GM21381 (cell line): ENCODE results near the gene FYN.
"Not testable (repeated sequence)": the region's sequence is repeated elsewhere in the genome, so short reads cannot be mapped to it uniquely, and the experiment has no call there.

ENCODE experiments used
- ATAC-seq: cut with Tn5 transposase; IDR thresholded peaks from one replicate; pipeline ENCODE4 v1.9.1; 2021; ENCODE audit warnings: mild to moderate bottlenecking, moderate library complexity; ENCODE audit not compliant: unreplicated experiment

FYN gene

GRCh38 chr6:111793711-111794111 lies 79.5 kb downstream of the FYN start:
- ATAC-seq = no peak

GRCh38 chr6:111792914-111793700 lies 80.1 kb downstream of the FYN start:
- no peak for ATAC-seq

GRCh38 chr6:111792241-111792640 lies 81.0 kb downstream of the FYN start:
- no peak for ATAC-seq

- ATAC-seq = no peak
Measured at GRCh38 chr6:111791415-111791814, 81.8 kb downstream of the FYN start.

DNA sequence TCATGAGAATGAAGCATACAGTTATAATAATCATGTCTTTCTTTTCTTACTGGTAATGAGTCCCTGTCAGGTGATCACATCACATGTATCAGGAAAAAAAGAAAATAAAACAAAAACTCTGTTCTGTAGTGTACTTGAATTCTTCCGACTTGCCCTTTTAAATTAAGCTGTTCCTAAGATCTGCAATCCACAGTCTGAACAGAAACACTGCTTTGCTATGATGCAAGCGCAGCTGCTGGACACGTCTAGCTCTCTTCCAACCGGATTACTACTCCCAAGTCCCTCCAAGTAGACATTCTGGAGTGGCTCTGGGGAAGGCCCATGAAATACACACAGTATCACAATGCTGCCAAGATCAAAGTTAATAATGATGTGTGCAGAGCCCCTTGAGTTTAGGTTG lies 83.7 kb downstream of the FYN start:
- no peak for ATAC-seq

DNA sequence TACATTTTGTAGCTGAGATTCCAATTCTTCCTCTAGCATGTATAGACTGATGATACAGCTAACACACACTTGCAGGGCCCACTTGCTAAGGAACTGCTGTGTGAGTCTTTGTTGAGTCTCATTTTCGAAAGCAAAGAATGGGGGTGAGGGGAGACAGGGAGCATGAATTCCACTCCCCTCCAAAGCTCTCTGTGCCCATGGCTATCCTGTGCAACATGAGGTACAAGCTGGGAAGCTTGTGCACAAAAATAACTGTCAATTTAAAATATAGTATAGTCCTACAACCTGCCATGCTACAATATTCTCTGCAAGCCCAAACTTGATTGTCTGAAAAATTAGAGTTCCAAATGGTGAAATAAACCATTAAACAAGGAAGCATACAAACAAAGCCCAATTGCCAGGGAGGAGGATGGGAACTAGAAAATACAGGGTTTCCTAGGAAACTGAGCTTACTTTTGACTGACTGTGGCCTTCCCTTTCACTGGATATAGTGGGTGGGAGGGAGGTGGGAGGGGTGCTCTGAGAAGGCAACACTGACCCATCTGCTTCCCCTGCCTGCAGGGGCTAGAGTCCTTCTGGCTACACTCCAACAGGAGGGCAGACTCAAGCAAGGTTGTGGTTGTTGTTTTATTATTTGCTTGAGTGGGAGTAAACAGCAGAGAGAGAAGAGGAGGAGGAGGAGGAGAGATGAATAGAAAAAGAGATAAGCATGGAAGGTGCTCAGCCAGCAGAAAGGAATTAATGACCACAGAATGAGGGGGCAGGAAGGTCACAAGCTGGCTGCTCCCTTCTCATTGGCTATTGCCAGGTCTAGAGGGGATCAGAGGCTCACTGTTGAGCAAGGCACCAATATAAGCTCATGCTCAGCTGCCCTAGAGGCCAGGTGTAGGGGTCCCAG lies 84.6 kb downstream of the FYN start:
- ATAC-seq = no peak

GRCh38 chr6:111786151-111786550 lies 87.1 kb downstream of the FYN start:
- not testable (repeated sequence) for ATAC-seq

GRCh38 chr6:111784433-111784832 lies 88.8 kb downstream of the FYN start:
- no peak for ATAC-seq

- ATAC-seq = no peak
Measured at GRCh38 chr6:111782887-111783466, 90.3 kb downstream of the FYN start.

GRCh38 chr6:111782192-111782809 lies 91.0 kb downstream of the FYN start:
- no peak for ATAC-seq

DNA sequence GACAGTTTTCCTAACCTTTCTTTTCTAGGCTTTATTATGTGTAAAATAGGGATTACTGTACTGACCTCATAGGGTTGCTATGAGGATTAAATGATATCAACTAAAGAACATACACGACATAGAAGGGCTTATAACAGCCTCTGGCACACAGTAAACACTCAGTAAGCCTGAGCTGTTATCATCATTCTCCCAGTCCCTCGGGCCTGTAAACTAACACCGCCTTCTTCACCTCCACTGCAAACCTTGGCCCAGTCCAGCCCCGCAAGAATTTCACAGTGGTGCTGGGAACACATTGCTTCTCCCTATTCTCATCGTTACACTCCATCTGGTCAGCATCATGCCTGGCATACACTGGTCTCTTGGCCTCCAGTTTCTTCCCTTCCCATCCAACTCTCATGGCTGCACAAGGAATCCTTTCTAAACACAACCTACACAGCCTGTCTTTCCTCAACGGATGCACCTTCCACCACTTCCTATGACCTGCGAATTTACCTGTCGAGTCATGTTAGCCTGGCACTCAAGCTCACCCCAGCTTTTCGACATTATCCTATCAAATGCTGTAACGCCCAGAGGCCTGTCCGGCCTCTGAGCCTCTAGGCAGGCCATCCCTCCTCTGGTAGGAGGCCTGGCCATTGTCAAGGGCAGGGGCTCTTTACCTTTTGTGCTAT lies 92.1 kb downstream of the FYN start:
- ATAC-seq = no peak

DNA sequence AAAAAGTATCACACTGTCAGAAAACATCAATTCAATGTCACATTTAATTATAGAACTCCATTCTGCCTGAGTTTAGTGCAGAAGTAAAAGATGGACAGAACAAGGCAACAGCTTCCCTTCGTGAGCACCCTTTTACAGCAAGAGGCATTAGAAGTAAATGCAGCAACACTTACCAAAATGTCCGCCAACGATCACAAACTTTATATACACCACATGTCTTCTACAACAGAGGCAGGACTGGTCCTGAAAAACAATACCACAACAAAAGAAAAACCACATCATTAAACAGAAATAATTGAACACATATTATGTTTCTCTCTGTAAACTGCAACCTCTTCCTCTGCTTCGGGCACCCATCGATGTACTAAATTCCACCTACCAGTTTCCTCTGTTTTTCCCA lies 92.9 kb downstream of the FYN start:
- ATAC-seq = no peak

GRCh38 chr6:111779660-111780059 lies 93.6 kb downstream of the FYN start:
- ATAC-seq = no peak

- no peak for ATAC-seq
Measured at GRCh38 chr6:111779031-111779430, 94.2 kb downstream of the FYN start.

GRCh38 chr6:111777357-111777756 lies 95.9 kb downstream of the FYN start:
- ATAC-seq = no peak

DNA sequence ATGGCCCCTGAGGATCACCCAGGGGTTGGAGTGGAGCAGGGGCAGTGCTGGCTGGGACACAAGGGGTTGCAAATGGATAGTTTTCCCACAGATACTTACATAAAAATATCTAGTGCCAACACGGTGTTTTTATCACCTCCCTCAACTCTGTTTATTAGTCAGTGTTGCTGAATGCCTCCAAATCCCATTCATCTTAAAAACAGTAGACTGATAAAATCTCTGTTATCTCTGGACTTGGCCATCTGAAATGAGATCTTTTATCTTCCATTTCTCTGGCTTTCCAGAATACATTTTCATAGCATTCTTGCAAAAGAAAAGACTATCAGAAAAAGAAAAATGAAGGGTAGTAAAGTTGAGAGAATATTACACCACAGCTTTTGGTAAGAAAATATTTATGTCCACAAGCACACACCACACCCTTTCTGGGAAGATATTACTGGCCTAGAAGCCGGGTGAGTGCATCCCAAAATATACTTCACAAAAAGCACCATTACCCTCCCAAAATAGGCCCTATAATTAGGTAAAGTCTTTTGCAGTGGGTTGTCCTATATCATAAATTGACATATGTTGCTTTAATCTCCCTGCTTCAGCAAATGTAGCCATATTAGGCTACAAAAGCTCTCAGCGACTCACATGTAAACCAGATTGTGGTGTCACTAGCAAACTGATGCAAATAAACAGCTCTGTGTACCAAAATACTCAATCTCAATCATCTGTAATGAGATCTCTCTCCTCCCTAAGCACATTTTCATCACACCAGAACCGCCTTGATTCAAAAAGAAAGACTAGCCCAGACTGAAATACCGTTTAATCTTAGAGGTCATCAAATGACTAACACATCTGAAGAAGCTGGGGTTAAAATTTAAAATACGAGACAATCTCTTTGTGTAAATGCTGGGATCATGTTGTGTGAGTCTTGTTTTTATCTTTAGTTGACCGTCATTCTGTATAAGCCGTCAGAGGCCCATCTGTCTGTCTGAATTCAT lies 96.7 kb downstream of the FYN start:
- no peak for ATAC-seq

GRCh38 chr6:111775145-111775922 lies 97.9 kb downstream of the FYN start:
- ATAC-seq = no peak

DNA sequence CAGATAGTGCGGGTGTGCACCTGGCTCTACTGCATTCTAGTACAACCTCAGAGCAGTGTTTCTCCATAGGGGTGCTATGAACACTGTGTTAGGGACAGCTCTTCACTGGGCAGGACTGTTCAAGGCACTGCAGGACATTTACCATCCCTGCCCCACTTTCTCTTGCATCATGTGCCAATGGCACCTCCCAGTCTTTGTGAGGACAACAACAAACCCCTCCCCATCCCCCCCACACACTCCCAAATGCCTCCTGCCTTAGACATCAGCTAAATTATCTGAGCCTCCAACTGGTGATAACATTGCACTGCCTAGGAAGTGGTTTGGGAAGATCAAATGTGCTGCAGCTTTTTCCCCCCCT lies 98.9 kb downstream of the FYN start:
- ATAC-seq = no peak
